H1 (cell line): ENCODE results near the gene HIP1. TPM values are rescaled to one million over a fixed set of nuclear protein-coding genes. Genes with fewer than 3 reads are reported as not detected.

Experiments used
- CTCF ChIA-PET: fragments of 300-600 bp; sonication (Branson Sonifier 250); formaldehyde crosslinking; loops from one replicate; lab custom pipeline; 2021; ENCODE audit not compliant: partially characterized antibody; lab: Charles Lee
- POLR2A ChIA-PET: fragments of 300-600 bp; sonication (Branson Sonifier 250); formaldehyde crosslinking; loops from one replicate; lab custom pipeline; 2021; ENCODE audit warnings: inconsistent platforms; ENCODE audit not compliant: partially characterized antibody; lab: Charles Lee
- DNase-seq, 2 experiments: peaks; one replicate each; pipeline versions ENCODE4 v3.0.0 to v3.0.0-alpha.2; 2010 to 2022; ENCODE audit warnings: low spot score in 2 of 2, low read depth in 1 of 2, mixed read lengths in 1 of 2
- FAIRE-seq: peaks from 2 replicates; lab custom pipeline; 2011; peaks lifted over from hg19 to GRCh38; lab: Jason Lieb, UNC
- H2AFZ ChIP-seq: 2 replicates; pipeline ENCODE4 v1.8.1; 2012; ENCODE audit warnings: low read length, inconsistent platforms
- H2AK5ac ChIP-seq: 2 replicates; pipeline ENCODE4 v1.6.1; 2013; ENCODE audit warnings: low read depth, low read length
- H2BK120ac ChIP-seq: replicated peaks from 2 replicates; pipeline ENCODE3; 2013; ENCODE audit warnings: low read depth, low read length, inconsistent platforms
- H2BK12ac ChIP-seq: 2 replicates; pipeline ENCODE4 v1.6.1; 2013; ENCODE audit warnings: low read depth, low read length
- H2BK15ac ChIP-seq: 2 replicates; pipeline ENCODE4 v1.6.1; 2013; ENCODE audit warnings: low read length
- H2BK20ac ChIP-seq: 2 replicates; pipeline ENCODE4 v1.6.1; 2013; ENCODE audit warnings: low read length
- H2BK5ac ChIP-seq: 2 replicates; pipeline ENCODE4 v1.6.1; 2013; ENCODE audit warnings: low read depth, low read length
- H3K14ac ChIP-seq: 2 replicates; pipeline ENCODE4 v1.6.1; 2013; ENCODE audit warnings: inconsistent platforms; ENCODE audit not compliant: insufficient read length
- H3K18ac ChIP-seq: 2 replicates; pipeline ENCODE4 v1.6.1; 2013; ENCODE audit warnings: low read length; ENCODE audit errors: extremely low read depth
- H3K23ac ChIP-seq: 2 replicates; pipeline ENCODE4 v1.6.1; 2013; ENCODE audit warnings: inconsistent platforms; ENCODE audit not compliant: insufficient read length
- H3K23me2 ChIP-seq: 2 replicates; pipeline ENCODE4 v1.6.1; 2013; ENCODE audit warnings: low read depth, low read length
- H3K27ac ChIP-seq: 2 replicates; pipeline ENCODE4 v1.6.1; 2011; ENCODE audit warnings: low read depth, low read length, inconsistent platforms
- H3K27me3 ChIP-seq, 4 experiments: replicated peaks in 1 of 4; 1 replicate in 1 of 4; 2 replicates in 3 of 4; pipeline versions ENCODE4 v1.6.1 to v1.8.1; 2011 to 2013; ENCODE audit warnings: low read length in 3 of 4, mild to moderate bottlenecking in 3 of 4, inconsistent platforms in 2 of 4, mixed read lengths in 2 of 4, moderate library complexity in 1 of 4; ENCODE audit not compliant: control insufficient read depth in 3 of 4, insufficient read depth in 3 of 4; ENCODE audit errors: extremely low read depth in 1 of 4
- H3K36me3 ChIP-seq, 4 experiments: 2 replicates each; pipeline versions ENCODE4 v1.6.1 to v1.8.1; 2011 to 2013; ENCODE audit warnings: mild to moderate bottlenecking in 4 of 4, low read length in 3 of 4, moderate library complexity in 2 of 4, control low read depth in 1 of 4, inconsistent platforms in 1 of 4; ENCODE audit not compliant: insufficient read depth in 4 of 4, control insufficient read depth in 2 of 4
- H3K4ac ChIP-seq: replicated peaks from 2 replicates; pipeline ENCODE3; 2013; ENCODE audit warnings: low read length, low read depth, mixed read lengths, inconsistent platforms; ENCODE audit not compliant: insufficient read length
- H3K4me1 ChIP-seq, 4 experiments: replicated peaks in 1 of 4; 1 replicate in 1 of 4; 2 replicates in 3 of 4; pipeline versions ENCODE4 v1.6.1 to v1.8.1; 2011 to 2013; ENCODE audit warnings: low read length in 3 of 4, inconsistent platforms in 2 of 4, mixed read lengths in 1 of 4; ENCODE audit not compliant: insufficient read depth in 4 of 4, control insufficient read depth in 3 of 4
- H3K4me2 ChIP-seq, 2 experiments: 2 replicates each; pipeline versions ENCODE4 v1.6.1 to v1.8.1; 2011 to 2013; ENCODE audit warnings: low read depth in 2 of 2, low read length in 2 of 2, control low read depth in 1 of 2, inconsistent platforms in 1 of 2, mild to moderate bottlenecking in 1 of 2; ENCODE audit not compliant: insufficient read depth in 1 of 2
- H3K4me3 ChIP-seq, 4 experiments: fragments of 200-600, 300-600 bp in 1 of 4; sonication (generic), shearing (Covaris generic), sonication (Bioruptor Twin) in 1 of 4; 2 replicates each; pipeline versions ENCODE4 v1.5.1 to v1.8.1; 2011 to 2016; ENCODE audit warnings: low read length in 4 of 4, low read depth in 3 of 4, control low read depth in 2 of 4, inconsistent platforms in 2 of 4, mild to moderate bottlenecking in 2 of 4, mixed read lengths in 1 of 4, moderate library complexity in 1 of 4; ENCODE audit not compliant: insufficient read depth in 2 of 4; ENCODE audit errors: extremely low read depth in 1 of 4
- H3K56ac ChIP-seq: replicated peaks from 2 replicates; pipeline ENCODE3; 2013; ENCODE audit warnings: low read depth, mild to moderate bottlenecking, mixed read lengths, low read length, inconsistent platforms; ENCODE audit not compliant: insufficient read length
- H3K79me1 ChIP-seq: 2 replicates; pipeline ENCODE4 v1.6.1; 2013; ENCODE audit warnings: low read depth, low read length, control low read depth
- H3K79me2 ChIP-seq, 2 experiments: 2 replicates each; pipeline versions ENCODE4 v1.6.1 to v1.8.1; 2012 to 2013; ENCODE audit warnings: low read length in 2 of 2, mild to moderate bottlenecking in 2 of 2, inconsistent platforms in 1 of 2; ENCODE audit not compliant: insufficient read depth in 2 of 2, control insufficient read depth in 1 of 2
- H3K9ac ChIP-seq, 4 experiments: replicated peaks in 1 of 4; 1 replicate in 1 of 4; 2 replicates in 3 of 4; pipeline versions ENCODE4 v1.6.1 to v1.8.1; 2011 to 2013; ENCODE audit warnings: low read depth in 3 of 4, low read length in 3 of 4, control low read depth in 2 of 4, mild to moderate bottlenecking in 2 of 4, moderate library complexity in 2 of 4, inconsistent platforms in 1 of 4; ENCODE audit errors: extremely low read depth in 1 of 4
- H3K9me3 ChIP-seq, 2 experiments: 2 replicates each; pipeline versions ENCODE4 v1.6.1 to v1.8.1; 2012 to 2013; ENCODE audit warnings: mild to moderate bottlenecking in 2 of 2, moderate library complexity in 2 of 2, control low read depth in 1 of 2, inconsistent platforms in 1 of 2, low read depth in 1 of 2, low read length in 1 of 2, mixed read lengths in 1 of 2; ENCODE audit not compliant: insufficient read depth in 2 of 2
- H4K20me1 ChIP-seq, 2 experiments: replicated peaks in 1 of 2; 2 replicates each; pipeline versions ENCODE3 to v1.8.1; 2011 to 2013; ENCODE audit warnings: inconsistent platforms in 2 of 2, low read length in 2 of 2, mild to moderate bottlenecking in 1 of 2; ENCODE audit not compliant: insufficient read depth in 2 of 2, control insufficient read depth in 1 of 2
- H4K5ac ChIP-seq: 2 replicates; pipeline ENCODE4 v1.6.1; 2013; ENCODE audit warnings: low read length, low read depth, mixed read lengths, inconsistent platforms; ENCODE audit not compliant: insufficient read length
- H4K8ac ChIP-seq: 2 replicates; pipeline ENCODE4 v1.8.0; 2013; ENCODE audit warnings: mild to moderate bottlenecking, moderate library complexity, low read length, inconsistent platforms; ENCODE audit not compliant: insufficient read depth; ENCODE audit errors: extremely low read depth
- H4K91ac ChIP-seq: replicated peaks from 2 replicates; pipeline ENCODE3; 2013; ENCODE audit warnings: low read length, mixed read lengths, inconsistent platforms; ENCODE audit not compliant: insufficient read length
- CBX5 ChIP-seq: fragments of 300-800, 300-1000 bp; sonication (generic); IDR thresholded peaks from 2 replicates; pipeline ENCODE4 v1.7.1; 2016; ENCODE audit warnings: antibody characterized with exemption, low read length, low read depth
- NANOG ChIP-seq: IDR thresholded peaks from 2 replicates; pipeline ENCODE4 v1.6.1; 2011; ENCODE audit warnings: low read length, low read depth, mild to moderate bottlenecking, inconsistent platforms; ENCODE audit not compliant: insufficient read depth, poor library complexity, severe bottlenecking
- PHF8 ChIP-seq: fragments of 200-600 bp; sonication (generic); conservative IDR thresholded peaks from 2 replicates; pipeline ENCODE4 v1.7.1; 2012; ENCODE audit warnings: low read depth, mild to moderate bottlenecking, inconsistent platforms, low read length, moderate library complexity
- RXRA ChIP-seq: IDR thresholded peaks from 2 replicates; pipeline ENCODE4 v1.6.1; 2011; ENCODE audit warnings: low read depth, mild to moderate bottlenecking, low read length, moderate library complexity; ENCODE audit not compliant: insufficient read depth
- SAP30 ChIP-seq: fragments of 300-600 bp; sonication (generic); IDR thresholded peaks from 2 replicates; pipeline ENCODE4 v1.7.1; 2012; ENCODE audit warnings: low read length, moderate library complexity, mild to moderate bottlenecking, inconsistent platforms; ENCODE audit not compliant: insufficient read depth, insufficient replicate concordance
- SP2 ChIP-seq: IDR thresholded peaks from 2 replicates; pipeline ENCODE4 v1.6.1; 2012; ENCODE audit warnings: mild to moderate bottlenecking, low read length, inconsistent platforms
- WGBS, 2 experiments: shearing (Covaris generic) in 1 of 2; methylation state at CpG; one replicate each; pipeline versions ENCODE4 v1.1.6 to v1.1.7; 2013 to 2015; ENCODE audit warnings: low lambda C conversion rate in 2 of 2, mixed read lengths in 2 of 2, inconsistent platforms in 1 of 2, low coverage in 1 of 2, missing lambda C conversion rate in 1 of 2; ENCODE audit not compliant: insufficient replicate concordance in 2 of 2, insufficient coverage in 1 of 2, insufficient read length in 1 of 2; ENCODE audit errors: extremely low coverage in 1 of 2, missing lambda C conversion rate in 1 of 2; 5-methylcytosine and 5-hydroxymethylcytosine counted together
- polyA plus RNA-seq, 7 experiments: library from polyadenylated mRNA; depleted of rRNA in 3 of 7; stranded (reverse) in 5 of 7; unstranded in 2 of 7; fragments of >200 nt in 5 of 7; fragments of 200-250 nt in 2 of 7; gene quantifications; 1 replicate in 5 of 7; 2 replicates in 1 of 7; 4 replicates in 1 of 7; pipeline versions ENCODE4 v1.2.1 to v1.2.3, GENCODE V29; 2011 to 2013; ENCODE audit warnings: missing spikeins in 2 of 7, mixed read lengths in 2 of 7
- total RNA-seq: library from RNA; stranded (reverse); fragmentation: NEBNext Ultra II Directional; extraction: Animal tissue kit (Norgen Biotek cat#: 25700); gene quantifications from 2 replicates; pipeline ENCODE4 v1.2.1, GENCODE V29; 2021

HIP1 gene
- total and polyA plus RNA-seq, 2 of the 8 experiments (the other 6 are each of a cell fraction or from before 2014, with no cell fraction given) = 51.8 to 108 TPM

- DNase-seq = no peak
- TF ChIP-seq NANOG = no peak
- no peak for TF ChIP-seq CBX5
- no peak for TF ChIP-seq RXRA
- TF ChIP-seq SP2 = no peak
- no peak for TF ChIP-seq PHF8
- no peak for TF ChIP-seq SAP30
Observed at GRCh38 chr7:75579899-75580298, 158.8 kb downstream of the HIP1 start.

More at GRCh38 chr7:75579899-75580298, 158.8 kb downstream of the HIP1 start:
- H3K9me3 ChIP-seq = no peaks in the 10 kb centered on the region
- H3K79me2 ChIP-seq = no peaks in the 10 kb centered on the region
- no peak overlapping the region for H4K5ac ChIP-seq
- no peak overlapping the region for H4K91ac ChIP-seq
- H4K8ac ChIP-seq = no peak overlapping the region
- H4K20me1 ChIP-seq = peaks cover 3 to 5% of the 10 kb centered on the region in 2 experiments
- no peak overlapping the region for H3K4me3 ChIP-seq
- no peak overlapping the region for H2BK12ac ChIP-seq
- no peak overlapping the region for H2AK5ac ChIP-seq
- no peak for FAIRE-seq
- no peak overlapping the region for H3K27ac ChIP-seq
- H3K79me1 ChIP-seq = no peaks in the 10 kb centered on the region
- H3K36me3 ChIP-seq = peaks cover 14 to 65% (median 38%) of the 10 kb centered on the region in 4 experiments; a peak in 7 of 8 replicates
- no peaks in the 10 kb centered on the region for H3K23me2 ChIP-seq
- H2BK120ac ChIP-seq = no peak overlapping the region
- H3K4me2 ChIP-seq = no peak overlapping the region
- H2BK15ac ChIP-seq = no peak overlapping the region
- H3K14ac ChIP-seq = no peak overlapping the region
- no peaks in the 10 kb centered on the region for H3K4me1 ChIP-seq
- H2BK20ac ChIP-seq = no peak overlapping the region
- no peak overlapping the region for H3K9ac ChIP-seq
- no peaks in the 10 kb centered on the region for H3K27me3 ChIP-seq
- H3K4ac ChIP-seq = no peak overlapping the region
- POLR2A ChIA-PET = no interaction called here
- no peak overlapping the region for H3K23ac ChIP-seq
- H3K56ac ChIP-seq = no peak overlapping the region
- H2BK5ac ChIP-seq = 0 out of 2 replicates have a peak overlapping the region, but pooled peaks have one; percentile 24
- H2AFZ ChIP-seq = no peak overlapping the region
- WGBS, 2 experiments = 88% methylated on average over 6 of the region's 6 CpGs; no CpG with 5 or more reads in 1 of the 2 experiments
- no peak overlapping the region for H3K18ac ChIP-seq
- CTCF ChIA-PET = interaction anchor here (0.6 to 1.1 kb wide), 2 partner anchors 11 to 177 kb away, joined by 3 to 4 read pairs; no protein-coding TSS in a partner anchor
